ENCODE data around the gene IFIT3. TPM values are rescaled to one million over a fixed set of nuclear protein-coding genes. Genes with fewer than 3 reads are reported as not detected.
"Not testable (repeated sequence)": the region's sequence is repeated elsewhere in the genome, so short reads cannot be mapped to it uniquely, and the experiment has no call there.

Gene IFIT3
- total RNA-seq, 1 donor from 2014 or later, result 3.8 TPM

DNA sequence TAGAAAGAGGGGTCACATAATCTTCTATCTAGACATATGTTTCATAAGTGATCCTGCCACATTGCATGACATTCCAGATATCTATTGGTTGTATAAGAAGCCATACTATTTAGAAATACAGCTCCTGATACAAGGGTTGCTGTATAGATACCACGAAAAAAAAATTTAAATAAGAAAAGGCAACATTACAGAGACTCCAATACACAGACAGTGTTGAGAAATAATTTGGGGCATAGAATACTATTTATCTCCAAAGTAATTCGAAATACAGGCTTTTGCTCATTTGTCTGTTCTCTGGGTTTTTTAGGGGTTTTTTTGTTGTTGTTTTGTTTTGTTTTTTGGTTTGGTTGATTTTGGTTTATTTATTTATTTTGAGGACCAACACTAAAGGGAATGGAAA, 23.4 kb upstream of the IFIT3 start:
- no peak for ATAC-seq

DNA sequence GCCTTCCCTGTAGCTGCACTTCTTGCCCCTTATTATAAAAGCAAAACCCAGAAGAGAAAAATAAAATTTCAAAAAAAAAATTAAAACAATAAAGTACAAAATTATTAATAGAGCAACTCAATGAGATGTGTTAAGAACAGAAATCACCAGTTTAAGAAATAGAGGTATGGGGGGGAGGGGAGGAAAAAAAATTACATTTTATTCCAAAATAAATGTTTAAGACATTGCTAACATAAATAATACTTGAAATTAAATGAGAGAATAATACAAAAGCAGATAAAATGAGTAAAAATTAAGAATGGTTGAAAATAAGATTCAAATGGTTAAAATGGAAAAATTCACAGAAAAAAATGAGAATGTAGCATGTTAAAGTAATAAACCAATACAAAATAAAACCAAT, 22.9 kb upstream of the IFIT3 start:
- no peak for ATAC-seq

DNA sequence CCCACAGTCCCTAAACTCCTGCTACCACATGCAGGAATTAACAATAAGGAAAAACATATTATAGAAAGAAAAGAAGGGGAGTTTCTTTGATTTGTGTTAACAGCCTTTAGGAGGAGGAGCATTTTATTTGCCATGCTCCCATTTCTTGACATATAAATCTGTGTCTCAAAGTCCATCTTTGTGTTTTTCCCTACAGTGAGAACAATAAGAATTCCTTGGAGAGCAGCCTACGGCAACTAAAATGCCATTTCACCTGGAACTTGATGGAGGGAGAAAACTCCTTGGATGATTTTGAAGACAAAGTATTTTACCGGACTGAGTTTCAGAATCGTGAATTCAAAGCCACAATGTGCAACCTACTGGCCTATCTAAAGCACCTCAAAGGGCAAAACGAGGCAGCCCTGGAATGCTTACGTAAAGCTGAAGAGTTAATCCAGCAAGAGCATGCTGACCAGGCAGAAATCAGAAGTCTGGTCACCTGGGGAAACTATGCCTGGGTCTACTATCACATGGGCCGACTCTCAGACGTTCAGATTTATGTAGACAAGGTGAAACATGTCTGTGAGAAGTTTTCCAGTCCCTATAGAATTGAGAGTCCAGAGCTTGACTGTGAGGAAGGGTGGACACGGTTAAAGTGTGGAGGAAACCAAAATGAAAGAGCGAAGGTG, 21.9 kb upstream of the IFIT3 start:
- no peak for ATAC-seq

DNA sequence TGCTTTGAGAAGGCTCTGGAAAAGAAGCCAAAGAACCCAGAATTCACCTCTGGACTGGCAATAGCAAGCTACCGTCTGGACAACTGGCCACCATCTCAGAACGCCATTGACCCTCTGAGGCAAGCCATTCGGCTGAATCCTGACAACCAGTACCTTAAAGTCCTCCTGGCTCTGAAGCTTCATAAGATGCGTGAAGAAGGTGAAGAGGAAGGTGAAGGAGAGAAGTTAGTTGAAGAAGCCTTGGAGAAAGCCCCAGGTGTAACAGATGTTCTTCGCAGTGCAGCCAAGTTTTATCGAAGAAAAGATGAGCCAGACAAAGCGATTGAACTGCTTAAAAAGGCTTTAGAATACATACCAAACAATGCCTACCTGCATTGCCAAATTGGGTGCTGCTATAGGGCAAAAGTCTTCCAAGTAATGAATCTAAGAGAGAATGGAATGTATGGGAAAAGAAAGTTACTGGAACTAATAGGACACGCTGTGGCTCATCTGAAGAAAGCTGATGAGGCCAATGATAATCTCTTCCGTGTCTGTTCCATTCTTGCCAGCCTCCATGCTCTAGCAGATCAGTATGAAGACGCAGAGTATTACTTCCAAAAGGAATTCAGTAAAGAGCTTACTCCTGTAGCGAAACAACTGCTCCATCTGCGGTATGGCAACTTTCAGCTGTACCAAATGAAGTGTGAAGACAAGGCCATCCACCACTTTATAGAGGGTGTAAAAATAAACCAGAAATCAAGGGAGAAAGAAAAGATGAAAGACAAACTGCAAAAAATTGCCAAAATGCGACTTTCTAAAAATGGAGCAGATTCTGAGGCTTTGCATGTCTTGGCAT, 21.1 kb upstream of the IFIT3 start:
- no peak for ATAC-seq

DNA sequence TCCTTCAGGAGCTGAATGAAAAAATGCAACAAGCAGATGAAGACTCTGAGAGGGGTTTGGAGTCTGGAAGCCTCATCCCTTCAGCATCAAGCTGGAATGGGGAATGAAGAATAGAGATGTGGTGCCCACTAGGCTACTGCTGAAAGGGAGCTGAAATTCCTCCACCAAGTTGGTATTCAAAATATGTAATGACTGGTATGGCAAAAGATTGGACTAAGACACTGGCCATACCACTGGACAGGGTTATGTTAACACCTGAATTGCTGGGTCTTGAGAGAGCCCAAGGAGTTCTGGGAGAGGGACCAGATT, 20.6 kb upstream of the IFIT3 start:
- no peak for ATAC-seq

DNA sequence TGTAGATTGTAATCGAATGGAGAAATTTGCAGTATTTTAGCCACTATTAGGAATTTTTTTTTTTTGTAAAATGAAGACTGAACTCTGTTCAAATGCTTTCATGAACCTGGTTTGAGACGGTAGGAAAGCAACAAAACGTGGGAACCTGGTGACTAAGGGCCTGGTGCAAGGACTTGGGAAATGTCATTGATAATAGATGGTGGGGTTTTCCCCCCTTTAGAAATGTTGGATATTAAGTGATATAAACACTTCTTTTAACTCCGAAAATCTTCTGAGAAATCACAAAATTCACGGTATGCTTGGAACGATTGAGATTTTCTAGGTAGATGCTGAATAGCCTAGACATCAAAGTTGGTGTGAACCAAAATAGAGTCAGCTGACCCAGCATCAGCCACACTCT, 19.5 kb upstream of the IFIT3 start:
- ATAC-seq, result no peak

DNA sequence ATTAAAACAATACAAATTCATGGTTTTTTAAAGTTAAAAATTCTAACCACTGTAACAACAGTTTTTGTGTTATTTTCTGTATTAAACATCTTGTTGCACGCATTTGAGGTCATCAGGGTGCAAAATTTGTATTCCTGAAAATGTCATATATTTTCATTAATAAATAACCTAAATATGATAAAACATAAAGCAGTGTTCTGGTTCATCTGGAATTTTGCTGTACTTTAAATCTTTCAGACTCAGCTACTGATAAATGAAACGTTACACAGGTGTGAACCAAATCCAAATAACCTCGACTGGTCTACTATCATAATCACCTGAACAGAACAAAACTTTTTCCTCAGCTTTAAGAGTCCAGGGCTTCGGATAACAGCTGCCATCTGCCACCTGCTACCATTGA, 19.1 kb upstream of the IFIT3 start:
- no peak for ATAC-seq

DNA sequence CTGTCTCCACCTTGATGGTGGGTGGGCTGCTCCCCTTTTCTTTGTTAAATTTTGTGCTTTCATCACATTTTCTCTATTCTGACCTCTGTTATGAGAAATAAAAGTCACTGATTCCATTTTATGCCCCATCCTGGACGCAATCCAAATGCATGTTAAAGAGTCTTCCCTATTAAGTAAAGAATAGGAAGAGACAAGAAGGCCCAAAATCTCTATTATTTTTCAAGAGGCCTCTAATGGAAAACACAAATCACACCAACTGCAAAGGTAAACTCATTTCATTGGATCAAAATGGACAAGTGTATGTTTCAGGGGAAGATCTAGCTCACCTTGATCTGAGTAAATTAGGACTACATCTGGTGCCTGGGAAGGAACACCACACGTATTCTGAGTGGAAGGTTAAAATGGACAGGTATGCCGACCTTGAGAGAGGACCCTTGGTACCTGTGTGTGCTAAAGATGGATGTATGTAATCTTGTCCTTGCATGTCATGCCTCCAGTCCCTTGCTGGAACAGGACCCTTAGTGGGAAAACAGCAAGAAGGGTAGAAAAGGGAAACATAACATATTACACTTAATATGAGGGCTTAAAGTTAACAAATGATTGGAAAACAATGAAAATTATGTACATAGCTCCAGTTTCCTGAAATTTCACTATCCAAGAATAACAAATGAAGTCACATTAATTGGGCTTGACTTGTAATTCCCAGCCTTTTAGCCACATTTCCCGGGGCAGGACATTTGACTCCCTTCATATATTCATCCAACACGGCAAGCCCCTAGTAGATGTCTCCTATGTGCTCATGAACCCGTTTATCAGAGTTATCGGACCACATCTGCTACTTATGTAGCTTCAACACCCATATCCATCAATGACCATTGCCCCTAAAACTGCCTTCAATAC, 18.4 kb upstream of the IFIT3 start:
- ATAC-seq, result no peak

DNA sequence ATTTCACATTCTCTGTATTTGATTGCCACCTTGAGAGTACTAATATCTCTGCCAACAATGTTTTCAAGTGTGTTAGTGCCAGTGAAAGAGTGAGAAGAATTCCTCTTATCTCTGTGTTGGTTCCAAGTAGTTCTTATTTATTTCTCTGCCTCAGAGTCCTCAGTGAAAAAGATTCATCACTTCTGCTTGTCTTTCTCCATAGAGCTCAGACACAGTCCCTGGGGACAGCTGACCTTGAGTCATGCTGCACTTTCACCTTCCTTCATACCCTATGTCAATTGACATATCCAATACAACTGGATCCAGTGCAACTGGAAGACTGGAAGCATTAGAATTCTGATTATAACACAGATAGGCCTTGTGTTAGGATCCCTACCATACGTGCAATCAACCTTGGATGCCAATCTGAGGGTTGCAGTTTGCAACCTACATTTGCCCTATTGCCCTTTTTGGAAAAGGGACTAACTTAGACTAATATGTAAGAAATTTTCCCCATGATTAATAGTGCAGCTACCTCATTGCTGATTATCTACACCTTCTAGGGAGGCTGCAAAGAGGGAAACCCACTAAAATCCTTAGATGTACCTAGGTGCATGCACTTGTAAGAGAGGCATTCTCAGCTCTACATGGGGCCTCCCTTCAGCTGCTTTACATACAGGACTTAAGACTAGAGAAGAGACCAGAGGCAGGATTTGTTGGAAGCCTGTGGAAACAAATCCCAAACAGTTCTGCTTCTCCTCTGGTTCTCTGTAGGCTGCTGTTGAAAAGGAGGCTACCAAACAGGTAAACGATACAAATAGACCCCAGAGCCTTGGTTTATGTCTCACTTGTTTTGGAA, 17.5 kb upstream of the IFIT3 start:
- ATAC-seq, result no peak

DNA sequence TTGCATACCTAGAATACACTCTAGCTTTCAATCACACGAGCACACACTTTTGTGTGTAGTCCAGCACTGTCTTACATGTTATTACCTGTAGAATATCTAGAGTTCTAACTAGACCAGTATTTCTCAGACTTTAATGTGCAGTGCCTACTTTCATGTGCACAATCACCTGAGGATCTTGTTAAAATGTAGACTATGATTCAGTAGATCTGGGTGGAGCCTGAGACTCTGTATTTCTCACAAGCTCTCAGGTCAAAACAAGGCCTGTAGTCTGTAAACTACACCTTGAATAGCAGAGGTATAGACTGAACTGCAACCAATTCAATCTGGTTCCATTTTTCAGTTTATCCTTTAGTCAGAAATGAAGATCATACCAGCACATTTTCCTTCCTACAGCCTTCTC, 14.8 kb upstream of the IFIT3 start:
- no peak for ATAC-seq

DNA sequence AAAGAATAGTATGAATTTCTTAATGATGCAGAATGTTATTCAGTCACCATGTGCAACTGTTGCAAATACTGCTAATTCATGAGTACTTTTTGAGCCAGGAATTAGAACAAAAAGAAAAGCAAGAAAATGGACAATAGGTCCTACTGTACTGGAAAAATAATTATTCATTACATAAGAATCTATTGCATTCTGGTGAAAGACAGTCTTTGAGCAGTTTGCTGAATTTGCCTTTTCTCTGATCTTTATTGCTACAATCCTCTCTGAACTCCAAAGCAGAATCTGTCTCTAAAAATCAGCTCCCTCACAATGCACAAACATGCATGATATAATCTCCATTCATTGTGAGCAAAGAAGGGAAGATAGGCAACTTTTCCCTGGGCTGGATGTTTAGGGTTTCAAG, 13.1 kb upstream of the IFIT3 start:
- no peak for ATAC-seq

DNA sequence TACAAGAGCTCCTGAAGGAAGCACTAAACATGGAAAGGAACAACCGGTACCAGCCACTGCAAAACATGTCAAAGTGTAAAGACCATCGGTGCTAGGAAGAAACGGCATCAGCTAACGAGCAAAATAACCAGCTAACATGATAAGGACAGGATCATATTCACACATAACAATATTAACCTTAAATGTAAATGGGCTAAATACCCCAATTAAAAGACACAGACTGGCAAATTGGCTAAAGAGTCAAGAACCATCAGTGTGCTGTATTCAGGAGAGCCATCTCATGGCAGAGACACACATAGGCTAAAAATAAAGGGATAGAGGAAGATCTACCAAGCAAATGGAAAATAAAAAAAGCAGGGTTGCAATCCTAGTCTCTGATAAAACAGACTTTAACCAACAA, 9.8 kb upstream of the IFIT3 start:
- not testable (repeated sequence) for ATAC-seq

DNA sequence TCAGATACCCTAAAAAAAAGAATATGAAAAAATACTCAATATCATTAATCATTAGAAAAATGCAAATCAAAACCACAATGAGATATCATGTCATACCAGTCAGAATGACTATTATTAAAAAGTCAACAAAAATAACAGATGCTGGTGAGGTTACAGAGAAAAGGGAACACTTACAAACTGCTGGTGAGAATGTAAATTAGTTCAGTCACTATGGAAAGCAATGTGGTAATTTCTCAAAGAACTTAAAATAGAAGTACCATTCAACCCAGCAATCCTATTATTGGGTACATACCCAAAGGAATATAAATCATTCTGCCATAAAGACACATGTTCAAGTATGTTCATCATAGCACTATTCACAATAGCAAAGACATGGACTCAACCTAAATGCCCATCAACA, 2.7 kb upstream of the IFIT3 start:
- ATAC-seq, result not testable (repeated sequence)

DNA sequence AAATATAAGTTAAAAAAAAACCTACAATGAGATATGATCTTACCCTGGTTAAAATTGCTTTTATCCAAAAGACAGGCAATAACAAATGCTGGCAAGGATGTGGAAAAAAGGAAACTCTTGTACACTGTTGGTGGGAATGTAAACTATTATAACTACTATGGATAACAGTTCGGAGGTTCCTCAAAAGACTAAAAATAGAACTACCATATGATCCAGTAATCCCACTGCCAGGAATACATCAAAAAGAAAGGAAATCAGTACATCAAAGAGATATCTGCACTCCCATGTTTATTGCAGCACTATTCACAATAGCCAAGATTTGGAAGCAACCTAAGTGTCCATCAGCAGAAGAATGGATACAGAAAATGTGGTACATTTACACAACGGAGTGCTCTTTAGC, 1.9 kb upstream of the IFIT3 start:
- not testable (repeated sequence) for ATAC-seq

DNA sequence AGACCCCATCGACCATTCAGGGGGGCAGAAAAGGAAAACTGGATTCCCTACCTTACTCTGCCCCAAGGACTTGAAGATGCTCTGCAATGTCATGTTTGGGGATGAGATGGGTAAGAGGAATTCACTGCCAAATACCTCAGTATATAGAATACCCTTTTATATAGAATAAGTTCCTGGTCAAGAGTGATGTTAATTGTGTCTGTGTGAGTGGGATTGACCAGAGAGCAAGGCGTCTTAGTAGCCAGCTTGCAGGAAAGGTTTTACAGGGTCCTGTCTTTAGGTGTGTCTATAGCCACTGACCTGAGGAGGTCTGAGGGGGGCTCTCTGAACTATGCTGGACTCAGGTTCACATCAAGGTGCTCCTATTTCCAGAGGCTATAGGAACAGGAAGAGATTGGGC, 1.4 kb downstream of the IFIT3 start:
- no peak for ATAC-seq

DNA sequence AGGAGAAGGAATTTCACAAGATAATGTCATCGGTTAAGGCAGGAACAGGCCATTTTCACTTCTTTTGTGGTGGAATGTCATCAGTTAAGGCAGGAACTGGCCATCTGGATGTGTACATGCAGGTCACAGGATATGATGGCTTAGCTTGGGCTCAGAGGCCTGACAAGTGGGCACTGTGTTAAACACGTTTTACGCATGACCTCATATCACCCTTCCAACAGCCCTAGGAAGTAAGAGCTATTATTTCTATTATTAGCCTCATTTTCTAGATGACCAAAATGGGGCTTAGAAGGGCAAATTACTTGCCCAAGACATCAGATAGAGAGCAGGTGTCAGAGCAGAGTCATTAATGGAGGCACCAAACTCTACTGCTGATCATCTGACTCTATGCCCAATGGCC, 2.2 kb downstream of the IFIT3 start:
- ATAC-seq, result not testable (repeated sequence)

DNA sequence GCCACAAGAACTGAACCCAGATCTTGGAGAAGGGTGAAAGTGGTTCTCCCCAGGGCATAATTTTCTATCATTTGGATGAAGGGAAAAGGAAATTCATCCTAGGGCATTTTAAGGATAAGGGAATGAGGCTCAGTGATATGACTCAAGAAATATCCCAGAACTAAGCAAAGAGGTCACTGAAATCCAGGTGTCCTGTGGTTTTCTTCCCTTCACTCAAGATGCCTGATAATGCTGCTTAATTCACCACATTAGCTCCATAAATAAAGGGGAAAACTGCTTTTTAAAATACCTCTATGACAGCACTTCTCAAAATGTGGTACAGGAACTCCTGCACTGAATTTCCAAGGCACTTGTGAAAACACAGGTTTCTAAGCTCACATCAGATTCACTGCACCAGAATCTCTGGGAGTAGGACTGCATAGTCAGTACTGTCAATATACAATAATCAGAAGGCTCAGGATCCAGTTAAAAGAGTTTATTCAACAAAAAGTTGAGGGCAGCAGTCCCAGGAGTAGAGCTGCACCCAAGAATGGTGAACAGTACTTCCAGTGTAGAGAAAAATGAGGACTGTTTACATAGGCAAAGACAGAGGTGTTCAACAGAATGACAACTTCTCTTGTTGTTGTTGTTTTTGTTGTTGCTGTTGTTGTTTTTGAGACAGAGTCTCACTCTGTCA, 2.9 kb downstream of the IFIT3 start:
- ATAC-seq, result no peak

DNA sequence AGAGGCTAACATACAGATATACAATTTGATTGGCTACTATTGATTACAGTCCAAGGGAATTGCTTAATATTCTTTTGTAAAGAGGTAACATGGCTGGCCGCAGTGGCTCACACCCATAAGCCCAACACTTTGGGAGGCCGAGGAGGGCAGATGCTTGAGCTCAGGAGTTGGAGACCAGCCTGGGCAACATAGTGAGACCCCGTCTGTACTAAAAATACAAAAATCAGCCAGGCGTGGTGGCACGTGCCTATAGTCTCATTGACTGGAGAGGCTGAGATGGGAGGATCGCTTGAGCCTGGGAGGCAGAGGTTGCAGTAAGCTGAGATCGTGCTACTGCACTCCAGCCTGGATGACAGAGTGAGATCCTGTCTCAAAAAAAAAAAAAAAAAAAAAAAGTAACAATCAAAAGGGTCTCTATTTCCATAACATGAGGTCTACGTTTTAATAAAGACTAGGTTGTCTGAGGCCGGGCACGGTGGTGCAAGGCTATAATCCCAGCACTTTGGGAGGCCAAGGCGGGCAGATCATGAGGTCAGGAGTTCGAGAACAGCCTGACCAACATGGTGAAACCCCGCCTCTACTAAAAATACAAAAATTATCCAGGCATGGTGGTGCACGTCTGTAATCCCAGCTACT, 3.8 kb downstream of the IFIT3 start:
- ATAC-seq, result not testable (repeated sequence)

DNA sequence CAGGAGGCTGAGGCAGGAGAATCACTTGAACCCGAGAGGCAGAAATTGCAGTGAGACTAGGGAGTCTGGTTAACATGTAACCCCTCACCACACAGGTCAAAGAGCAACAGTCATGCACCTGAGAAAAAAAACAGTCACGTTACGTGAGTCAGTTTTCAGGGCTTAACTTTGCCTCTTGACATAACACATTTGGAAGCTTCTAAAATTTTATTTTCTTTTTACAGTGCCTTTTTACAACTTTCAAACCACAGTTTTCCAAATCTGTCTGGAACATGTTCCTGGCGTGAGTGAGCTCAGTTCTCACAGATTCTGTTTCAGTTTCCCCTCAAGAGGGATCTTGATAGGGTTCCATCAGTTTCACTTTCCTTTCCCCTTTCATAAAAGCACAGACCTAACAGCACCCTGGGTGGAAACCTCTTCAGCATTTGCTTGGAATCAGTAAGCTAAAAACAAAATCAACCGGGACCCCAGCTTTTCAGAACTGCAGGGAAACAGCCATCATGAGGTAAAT, 4.4 kb downstream of the IFIT3 start:
- ATAC-seq, result peak; percentile 51

DNA sequence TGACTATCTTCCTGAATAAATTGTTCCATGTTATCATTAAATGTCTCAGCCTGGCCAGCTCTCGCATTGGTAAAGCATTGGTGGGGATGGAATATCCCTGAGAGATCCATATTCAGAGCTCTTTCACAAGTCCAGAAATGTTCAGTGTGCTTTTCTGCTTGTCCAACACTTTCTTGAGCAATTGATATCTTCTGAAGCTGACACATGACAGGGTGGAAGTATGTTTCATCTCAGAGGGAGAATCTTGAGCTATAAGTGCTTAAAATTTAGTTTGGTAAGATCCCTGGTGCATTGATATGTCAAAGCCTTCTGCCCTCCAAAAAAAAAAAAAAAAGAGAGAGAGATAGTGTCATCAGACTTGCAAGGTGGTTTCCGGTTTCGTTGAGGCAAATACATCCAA, 7.4 kb downstream of the IFIT3 start:
- ATAC-seq, result no peak

DNA sequence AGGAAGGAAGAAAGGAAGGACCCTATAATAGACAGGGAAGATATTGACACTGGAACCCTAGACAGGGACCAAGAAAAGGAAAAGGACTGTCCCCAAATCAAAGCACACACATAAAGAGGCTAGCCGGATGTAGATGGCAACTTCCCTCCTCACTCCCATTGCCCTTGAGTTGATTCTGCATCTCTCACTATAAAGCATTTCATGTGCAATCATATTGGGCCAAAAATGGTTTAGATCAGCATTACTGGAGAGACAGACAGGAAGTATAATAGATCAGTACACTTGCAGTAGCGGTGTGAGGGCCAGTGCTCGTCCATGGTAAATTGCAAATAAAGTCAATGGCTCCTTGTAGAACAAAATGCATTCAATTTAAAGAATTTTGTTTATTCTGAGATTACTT, 8.4 kb downstream of the IFIT3 start:
- ATAC-seq, result no peak

Data from esophagus mucosa (tissue), 1 donor.